ENCODE results near the gene BICRA.

Gene BICRA

DNA sequence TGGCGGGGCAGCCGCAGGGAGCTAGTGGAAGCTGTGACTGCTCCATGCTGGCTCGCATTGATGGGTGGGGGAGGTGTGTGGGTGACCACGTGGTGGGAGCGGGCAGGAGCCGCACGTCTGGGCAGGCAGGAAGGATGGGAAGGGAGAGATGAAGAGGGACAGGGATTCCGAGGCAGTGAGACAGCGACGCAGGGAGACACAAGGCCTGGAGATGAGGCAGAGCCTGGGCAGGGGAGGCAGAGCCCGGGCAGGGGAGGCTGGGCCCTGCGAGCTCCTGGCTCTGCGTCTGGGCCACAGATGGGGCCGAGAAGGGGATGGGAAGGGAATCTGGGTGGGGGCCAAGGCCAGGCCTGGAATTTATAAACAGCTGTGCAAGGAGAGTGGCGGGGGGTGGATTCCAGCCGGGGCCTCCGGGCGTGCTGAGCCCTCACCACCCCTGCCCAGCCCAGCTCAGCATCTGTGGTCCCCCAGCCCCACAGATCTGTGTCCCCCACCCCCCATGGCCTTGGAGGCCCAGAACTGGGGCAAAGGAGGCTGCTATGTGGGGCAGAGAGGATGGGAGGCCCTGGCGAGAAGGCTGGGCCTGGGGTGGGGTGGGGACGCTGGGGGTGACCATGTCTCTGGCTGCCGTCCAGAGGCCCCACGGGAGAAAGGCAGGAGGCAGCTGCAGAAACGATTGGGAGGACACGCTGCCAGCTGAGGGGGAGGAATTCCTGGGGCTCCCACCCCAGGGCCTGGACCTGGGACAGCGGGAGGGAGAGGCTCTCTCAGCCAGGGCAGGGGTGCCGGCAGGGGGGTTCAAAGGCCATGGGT is 110.3 kb downstream of the BICRA start:
- peak; percentile 96 for ATAC-seq
- TF ChIP-seq ESRRG (CRISPR knock-in tag; IDR thresholded peaks at IDR 0.05): no peak
- TF ChIP-seq ZFP3 (CRISPR knock-in tag; IDR thresholded peaks at IDR 0.05): peak; percentile 67; the same call in 1 of the 2 replicates
- TF ChIP-seq SNAI2 (CRISPR knock-in tag; IDR thresholded peaks at IDR 0.05): 0 out of 2 replicates have a peak, but pooled peaks have one; percentile 18
- TF ChIP-seq ZC3H10 (CRISPR knock-in tag; IDR thresholded peaks at IDR 0.05): no peak
- TF ChIP-seq, protein P1, sequence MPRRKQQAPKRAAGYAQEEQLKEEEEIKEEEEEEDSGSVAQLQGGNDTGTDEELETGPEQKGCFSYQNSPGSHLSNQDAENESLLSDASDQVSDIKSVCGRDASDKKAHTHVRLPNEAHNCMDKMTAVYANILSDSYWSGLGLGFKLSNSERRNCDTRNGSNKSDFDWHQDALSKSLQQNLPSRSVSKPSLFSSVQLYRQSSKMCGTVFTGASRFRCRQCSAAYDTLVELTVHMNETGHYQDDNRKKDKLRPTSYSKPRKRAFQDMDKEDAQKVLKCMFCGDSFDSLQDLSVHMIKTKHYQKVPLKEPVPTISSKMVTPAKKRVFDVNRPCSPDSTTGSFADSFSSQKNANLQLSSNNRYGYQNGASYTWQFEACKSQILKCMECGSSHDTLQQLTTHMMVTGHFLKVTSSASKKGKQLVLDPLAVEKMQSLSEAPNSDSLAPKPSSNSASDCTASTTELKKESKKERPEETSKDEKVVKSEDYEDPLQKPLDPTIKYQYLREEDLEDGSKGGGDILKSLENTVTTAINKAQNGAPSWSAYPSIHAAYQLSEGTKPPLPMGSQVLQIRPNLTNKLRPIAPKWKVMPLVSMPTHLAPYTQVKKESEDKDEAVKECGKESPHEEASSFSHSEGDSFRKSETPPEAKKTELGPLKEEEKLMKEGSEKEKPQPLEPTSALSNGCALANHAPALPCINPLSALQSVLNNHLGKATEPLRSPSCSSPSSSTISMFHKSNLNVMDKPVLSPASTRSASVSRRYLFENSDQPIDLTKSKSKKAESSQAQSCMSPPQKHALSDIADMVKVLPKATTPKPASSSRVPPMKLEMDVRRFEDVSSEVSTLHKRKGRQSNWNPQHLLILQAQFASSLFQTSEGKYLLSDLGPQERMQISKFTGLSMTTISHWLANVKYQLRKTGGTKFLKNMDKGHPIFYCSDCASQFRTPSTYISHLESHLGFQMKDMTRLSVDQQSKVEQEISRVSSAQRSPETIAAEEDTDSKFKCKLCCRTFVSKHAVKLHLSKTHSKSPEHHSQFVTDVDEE (CRISPR knock-in tag; IDR thresholded peaks at IDR 0.05): peak; percentile 67; the same call in 1 of the 2 replicates
- peak; percentile 88 for TF ChIP-seq TCF4 (CRISPR knock-in tag; IDR thresholded peaks at IDR 0.05; ENCODE audit: borderline replicate concordance)
- TF ChIP-seq, protein P2, sequence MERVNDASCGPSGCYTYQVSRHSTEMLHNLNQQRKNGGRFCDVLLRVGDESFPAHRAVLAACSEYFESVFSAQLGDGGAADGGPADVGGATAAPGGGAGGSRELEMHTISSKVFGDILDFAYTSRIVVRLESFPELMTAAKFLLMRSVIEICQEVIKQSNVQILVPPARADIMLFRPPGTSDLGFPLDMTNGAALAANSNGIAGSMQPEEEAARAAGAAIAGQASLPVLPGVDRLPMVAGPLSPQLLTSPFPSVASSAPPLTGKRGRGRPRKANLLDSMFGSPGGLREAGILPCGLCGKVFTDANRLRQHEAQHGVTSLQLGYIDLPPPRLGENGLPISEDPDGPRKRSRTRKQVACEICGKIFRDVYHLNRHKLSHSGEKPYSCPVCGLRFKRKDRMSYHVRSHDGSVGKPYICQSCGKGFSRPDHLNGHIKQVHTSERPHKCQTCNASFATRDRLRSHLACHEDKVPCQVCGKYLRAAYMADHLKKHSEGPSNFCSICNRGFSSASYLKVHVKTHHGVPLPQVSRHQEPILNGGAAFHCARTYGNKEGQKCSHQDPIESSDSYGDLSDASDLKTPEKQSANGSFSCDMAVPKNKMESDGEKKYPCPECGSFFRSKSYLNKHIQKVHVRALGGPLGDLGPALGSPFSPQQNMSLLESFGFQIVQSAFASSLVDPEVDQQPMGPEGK (CRISPR knock-in tag; IDR thresholded peaks at IDR 0.05; ENCODE audit: borderline replicate concordance): no peak
- TF ChIP-seq ZNF565 (CRISPR knock-in tag; conservative IDR thresholded peaks at IDR 0.05; ENCODE audit: low read depth): no peak
- peak; percentile 29; the same call in 1 of the 2 replicates for TF ChIP-seq ISL1 (CRISPR knock-in tag; IDR thresholded peaks at IDR 0.05)

DNA sequence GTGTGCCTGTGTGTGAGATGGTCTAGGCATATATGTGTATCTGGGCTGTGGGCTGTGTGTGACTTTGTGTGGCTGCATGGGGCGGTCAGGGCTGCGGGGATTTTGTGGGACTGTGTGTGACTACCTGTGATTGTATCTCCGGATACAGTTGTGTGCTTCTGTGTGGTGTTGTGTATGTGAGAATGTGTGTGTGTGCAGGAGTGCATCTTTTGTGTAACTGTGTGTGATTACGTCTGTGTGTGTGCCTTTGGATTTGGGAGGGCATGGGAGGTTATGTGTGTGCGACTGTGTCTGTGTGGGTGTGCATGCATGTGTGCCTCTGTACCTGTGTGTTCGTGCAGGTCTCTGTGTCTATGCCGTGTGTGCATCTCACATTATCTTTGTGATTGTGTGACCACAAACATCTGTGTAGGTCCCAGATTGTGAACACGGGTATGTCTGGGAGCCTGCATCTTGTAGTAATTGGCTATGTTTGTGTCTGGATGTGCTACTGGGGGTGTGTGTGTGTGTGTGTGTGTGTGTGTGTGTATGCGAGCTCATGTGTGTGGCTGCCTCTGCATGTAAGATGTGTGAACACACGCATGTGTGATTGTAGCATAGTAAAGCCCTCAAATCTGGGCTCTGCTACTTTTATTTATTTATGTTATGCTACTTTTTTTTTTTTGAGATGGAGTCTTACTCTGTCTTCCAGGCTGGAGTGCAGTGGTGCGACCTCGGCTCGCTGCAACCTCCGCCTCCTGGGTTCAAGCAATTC is 111.9 kb downstream of the BICRA start:
- no peak for ATAC-seq
- TF ChIP-seq BACH2 (CRISPR knock-in tag; IDR thresholded peaks at IDR 0.05; ENCODE audit: borderline replicate concordance) (no peak), ZC3H10 (CRISPR knock-in tag; IDR thresholded peaks at IDR 0.05) (no peak), ZNF8 (CRISPR knock-in tag; IDR thresholded peaks at IDR 0.05) (no peak), TOX (CRISPR knock-in tag; IDR thresholded peaks at IDR 0.05; ENCODE audit: borderline replicate concordance) (no peak), RARB (CRISPR knock-in tag; IDR thresholded peaks at IDR 0.05) (no peak), SNAI2 (CRISPR knock-in tag; IDR thresholded peaks at IDR 0.05) (no peak), OSR1 (CRISPR knock-in tag; IDR thresholded peaks at IDR 0.05) (no peak), ISL1 (CRISPR knock-in tag; IDR thresholded peaks at IDR 0.05) (no peak)
- TF ChIP-seq, protein P3, sequence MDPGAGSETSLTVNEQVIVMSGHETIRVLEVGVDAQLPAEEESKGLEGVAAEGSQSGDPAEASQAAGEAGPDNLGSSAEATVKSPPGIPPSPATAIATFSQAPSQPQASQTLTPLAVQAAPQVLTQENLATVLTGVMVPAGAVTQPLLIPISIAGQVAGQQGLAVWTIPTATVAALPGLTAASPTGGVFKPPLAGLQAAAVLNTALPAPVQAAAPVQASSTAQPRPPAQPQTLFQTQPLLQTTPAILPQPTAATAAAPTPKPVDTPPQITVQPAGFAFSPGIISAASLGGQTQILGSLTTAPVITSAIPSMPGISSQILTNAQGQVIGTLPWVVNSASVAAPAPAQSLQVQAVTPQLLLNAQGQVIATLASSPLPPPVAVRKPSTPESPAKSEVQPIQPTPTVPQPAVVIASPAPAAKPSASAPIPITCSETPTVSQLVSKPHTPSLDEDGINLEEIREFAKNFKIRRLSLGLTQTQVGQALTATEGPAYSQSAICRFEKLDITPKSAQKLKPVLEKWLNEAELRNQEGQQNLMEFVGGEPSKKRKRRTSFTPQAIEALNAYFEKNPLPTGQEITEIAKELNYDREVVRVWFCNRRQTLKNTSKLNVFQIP (CRISPR knock-in tag; IDR thresholded peaks at IDR 0.05; ENCODE audit: borderline replicate concordance, low read depth): no peak
- TF ChIP-seq, protein P4, sequence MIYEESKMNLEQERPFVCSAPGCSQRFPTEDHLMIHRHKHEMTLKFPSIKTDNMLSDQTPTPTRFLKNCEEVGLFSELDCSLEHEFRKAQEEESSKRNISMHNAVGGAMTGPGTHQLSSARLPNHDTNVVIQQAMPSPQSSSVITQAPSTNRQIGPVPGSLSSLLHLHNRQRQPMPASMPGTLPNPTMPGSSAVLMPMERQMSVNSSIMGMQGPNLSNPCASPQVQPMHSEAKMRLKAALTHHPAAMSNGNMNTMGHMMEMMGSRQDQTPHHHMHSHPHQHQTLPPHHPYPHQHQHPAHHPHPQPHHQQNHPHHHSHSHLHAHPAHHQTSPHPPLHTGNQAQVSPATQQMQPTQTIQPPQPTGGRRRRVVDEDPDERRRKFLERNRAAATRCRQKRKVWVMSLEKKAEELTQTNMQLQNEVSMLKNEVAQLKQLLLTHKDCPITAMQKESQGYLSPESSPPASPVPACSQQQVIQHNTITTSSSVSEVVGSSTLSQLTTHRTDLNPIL (CRISPR knock-in tag; IDR thresholded peaks at IDR 0.05; ENCODE audit: low read depth): no peak
- TF ChIP-seq, protein P2 (CRISPR knock-in tag; IDR thresholded peaks at IDR 0.05; ENCODE audit: borderline replicate concordance): no peak

DNA sequence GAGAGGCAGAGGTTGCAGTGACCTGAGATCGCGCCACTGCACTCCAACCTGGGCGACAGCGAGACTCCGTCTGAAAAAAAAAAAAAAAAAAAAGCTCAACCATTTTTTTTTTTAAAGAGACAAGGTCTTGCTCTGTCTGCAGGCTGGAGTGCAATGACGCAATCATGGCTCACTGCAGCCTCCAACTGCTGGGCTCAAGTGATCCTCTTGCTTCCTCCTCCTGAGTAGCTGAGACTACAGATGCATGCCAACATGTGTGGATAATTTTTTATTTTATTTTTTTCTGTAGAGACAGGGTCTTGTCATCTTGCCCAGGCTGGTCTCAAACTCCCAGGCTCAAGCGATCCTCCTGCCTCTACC is 114.6 kb downstream of the BICRA start:
- ATAC-seq: peak; percentile 35
- TF ChIP-seq ARNTL (CRISPR knock-in tag; IDR thresholded peaks at IDR 0.05; ENCODE audit: borderline replicate concordance, low read depth): no peak
- TF ChIP-seq, protein P1 (CRISPR knock-in tag; IDR thresholded peaks at IDR 0.05): no peak
- TF ChIP-seq GLIS3 (CRISPR knock-in tag; IDR thresholded peaks at IDR 0.05): no peak
- no peak for TF ChIP-seq RARB (CRISPR knock-in tag; IDR thresholded peaks at IDR 0.05)
- no peak for TF ChIP-seq PPARA (CRISPR knock-in tag; IDR thresholded peaks at IDR 0.05; ENCODE audit: borderline replicate concordance)
- TF ChIP-seq TCF4 (CRISPR knock-in tag; IDR thresholded peaks at IDR 0.05; ENCODE audit: borderline replicate concordance): no peak
- TF ChIP-seq OSR1 (CRISPR knock-in tag; IDR thresholded peaks at IDR 0.05): no peak
- TF ChIP-seq ZNF70 (CRISPR knock-in tag; IDR thresholded peaks at IDR 0.05): no peak
- TF ChIP-seq ZC3H10 (CRISPR knock-in tag; IDR thresholded peaks at IDR 0.05): no peak
- TF ChIP-seq BACH2 (CRISPR knock-in tag; IDR thresholded peaks at IDR 0.05; ENCODE audit: borderline replicate concordance): no peak
- TF ChIP-seq, protein P4 (CRISPR knock-in tag; IDR thresholded peaks at IDR 0.05; ENCODE audit: low read depth): no peak
- no peak for TF ChIP-seq SNAI2 (CRISPR knock-in tag; IDR thresholded peaks at IDR 0.05)

Data from SK-N-SH treated with all-trans-retinoic acid at 6 μM for 48 hours (cell line).